Heart right ventricle (tissue), 16 donors: ENCODE data around the gene HIPK4. TPM values are rescaled to one million over a fixed set of nuclear protein-coding genes. Genes with fewer than 3 reads are reported as not detected.

Source experiments
- ATAC-seq, 8 donors: fragments of 200-7000 bp; cut with Tn5 transposase; one replicate each; pipeline ENCODE4 v1.9.1; 2020; ENCODE audit warnings: mild to moderate bottlenecking in 8 of 8, moderate library complexity in 8 of 8, moderate number of reproducible peaks in 1 of 8
- DNase-seq, 2 donors: peaks; one replicate each; pipeline ENCODE4 v3.0.0-alpha.2; 2020
- H3K27ac ChIP-seq, 10 donors: fragments of 200-600 bp; sonication (generic) in 2 of 10; one replicate each; pipeline versions ENCODE4 v1.5.0 to v1.8.0; 2020 to 2022; ENCODE audit warnings: mild to moderate bottlenecking in 3 of 10
- H3K27me3 ChIP-seq, 7 donors: fragments of 200-600 bp; one replicate each; pipeline ENCODE4 v1.8.0; 2021 to 2022; ENCODE audit warnings: mild to moderate bottlenecking in 2 of 7
- H3K36me3 ChIP-seq, 9 donors: fragments of 200-600 bp; sonication (generic) in 1 of 9; one replicate each; pipeline versions ENCODE4 v1.5.0 to v1.8.0; 2020 to 2022; ENCODE audit warnings: mild to moderate bottlenecking in 2 of 9
- H3K4me1 ChIP-seq, 9 donors: fragments of 200-600 bp; sonication (generic) in 1 of 9; one replicate each; pipeline versions ENCODE4 v1.5.0 to v1.8.0; 2020 to 2022; ENCODE audit warnings: mild to moderate bottlenecking in 4 of 9
- H3K4me3 ChIP-seq, 10 donors: fragments of 200-600 bp; sonication (generic) in 2 of 10; one replicate each; pipeline versions ENCODE4 v1.5.0 to v1.8.0; 2020 to 2022; ENCODE audit warnings: mild to moderate bottlenecking in 7 of 10, moderate library complexity in 2 of 10
- H3K9me3 ChIP-seq, 11 donors: fragments of 200-600 bp in 10 of 11; sonication (generic) in 2 of 11; one replicate each; pipeline versions ENCODE4 v1.5.0 to v1.8.0; 2013 to 2022; ENCODE audit warnings: mild to moderate bottlenecking in 2 of 11, control low read depth in 1 of 11, moderate library complexity in 1 of 11
- CTCF ChIP-seq, 9 donors: fragments of 200-600 bp; sonication (generic) in 2 of 9; IDR thresholded peaks; one replicate each; pipeline versions ENCODE4 v1.5.0 to v1.8.0; 2021 to 2022; ENCODE audit warnings: antibody characterized with exemption in 9 of 9, mild to moderate bottlenecking in 5 of 9, moderate library complexity in 1 of 9
- WGBS, 2 donors: extraction: QIAGEN DNeasy Blood & Tissue Kit; methylation state at CpG; one replicate each; pipeline ENCODE4 v1.1.7; 2013; ENCODE audit warnings: inconsistent platforms in 1 of 2; 5-methylcytosine and 5-hydroxymethylcytosine counted together
- intact Hi-C, 10 donors: fragments of 100-400 bp; cut with DNase I; formaldehyde crosslinking; loops; one replicate each; pipeline versions ENCODE4 v1.11.1 to v1.14.2; 2022
- polyA plus RNA-seq, 2 donors: library from polyadenylated mRNA; stranded (reverse); fragments of 200-250 nt; gene quantifications; one replicate each; pipeline ENCODE4 v1.2.3, GENCODE V29; 2013
- total RNA-seq, 10 donors: library from RNA; stranded (reverse); fragmentation: NEBNext Ultra II Directional in 3 of 10; extraction: Animal tissue kit (Norgen Biotek cat#: 25700) in 3 of 10; gene quantifications; one replicate each; pipeline versions ENCODE4 v1.2.1 to v1.2.4, GENCODE V29; 2021 to 2023
- donor health status: Arrhythmogenic right ventricular cardiomyopathy.
- donor health status: ischemic (EF 13 %, LVEDD 7.1; RV severe dilation, severe dysfunction).
- donor health status: healthy with polysubstance abuse.
- donor health status: DM: no; HTN: yes; CAD: no.
- donor health status: DM: no; HTN: no; CAD: no.
- donor health status: ischemic (EF 25% LVEDD 6.9; RV normal size, moderate dysfunction).
- donor health status: ischemic (EF 25% LVEDD 5.7; RV mildly dilated, moderate dysfunction).
- donor health status: healthy.
- donor health status: DM: yes; HTN: yes; CAD: no.
- donor health status: Ischemic cardiomyopathy.
- donor health status: ischemic (EF 35%, LVEDD 5.7; RV mildly dilated, moderate dysfunction).
- donor health status: nonischemic (EF 11% LVEDD 7.7; RV severe dilation, severe dysfunction).
- donor health status: DM: yes; HTN: yes; CAD: no.
- donor health status: PGD.
- donor health status: ischemic (EF 29% LVEDD 5.4; RV normal size, mild dysfunction).
- donor health status: nonischemic (EF 23%, LVEDD 6.1; RV moderate dilation, normal function).

The HIPK4 gene
- total and polyA plus RNA-seq, 12 donors, result 0.09 to 0.15 (median 0.10) TPM; not detected in 9

- H3K4me1 ChIP-seq, result peaks cover 0 to 76% (median 0%) of the 10 kb centered on the region in 9 donors
- peak in 1 of 8 donors; percentile 43 for ATAC-seq
- 89 to 94% methylated on average over 13 of the region's 13 CpGs for WGBS, 2 donors
Observed at GRCh38 chr19:40360020-40360707, 29.8 kb downstream of the HIPK4 start.

GRCh38 chr19:40358773-40359172 lies 31.2 kb downstream of the HIPK4 start:
- ATAC-seq, result peak in 7 of 8 donors; percentile 43 to 70 (median 54)
- H3K27ac ChIP-seq, result peak overlapping the region in 1 of 10 donors; percentile 62
- H3K4me1 ChIP-seq, result peaks cover 0 to 65% (median 0%) of the 10 kb centered on the region in 9 donors
- H3K4me3 ChIP-seq, result no peak overlapping the region
- no peak for TF ChIP-seq CTCF (IDR thresholded peaks at IDR 0.05)
- 92 to 95% methylated on average over 5 of the region's 5 CpGs for WGBS, 2 donors
- intact Hi-C loops, result loop anchor here in 1 of 10 donors (5.0 kb wide), 1 partner anchor 39 kb away; no protein-coding TSS in a partner anchor
- H3K36me3 ChIP-seq, result peaks cover 0 to 22% (median 0%) of the 10 kb centered on the region in 9 donors
- no peak for DNase-seq
- H3K9me3 ChIP-seq, result no peaks in the 10 kb centered on the region
- no peaks in the 10 kb centered on the region for H3K27me3 ChIP-seq

More at GRCh38 chr19:40360020-40360707, 29.8 kb downstream of the HIPK4 start:
- no peak for TF ChIP-seq CTCF (IDR thresholded peaks at IDR 0.05)
- H3K9me3 ChIP-seq, result no peaks in the 10 kb centered on the region
- peak overlapping the region in 1 of 10 donors; percentile 66 for H3K27ac ChIP-seq
- no peak for DNase-seq
- peaks cover 0 to 22% (median 0%) of the 10 kb centered on the region in 9 donors for H3K36me3 ChIP-seq
- no peak overlapping the region for H3K4me3 ChIP-seq
- H3K27me3 ChIP-seq, result no peaks in the 10 kb centered on the region
- intact Hi-C loops, result no loop called here

GRCh38 chr19:40357640-40358039 lies 32.3 kb downstream of the HIPK4 start:
- no peaks in the 10 kb centered on the region for H3K27me3 ChIP-seq
- no peak for TF ChIP-seq CTCF (IDR thresholded peaks at IDR 0.05)
- H3K27ac ChIP-seq, result peak overlapping the region in 1 of 10 donors; percentile 31
- H3K4me1 ChIP-seq, result peaks cover 0 to 54% (median 0%) of the 10 kb centered on the region in 9 donors
- WGBS, 2 donors, result 78 to 84% methylated on average over 3 of the region's 3 CpGs
- no peak overlapping the region for H3K4me3 ChIP-seq
- DNase-seq, result no peak
- ATAC-seq, result no peak
- intact Hi-C loops, result loop anchor here in 1 of 10 donors (5.0 kb wide), 1 partner anchor 40 kb away; no protein-coding TSS in a partner anchor
- H3K9me3 ChIP-seq, result no peaks in the 10 kb centered on the region
- H3K36me3 ChIP-seq, result peaks cover 0 to 22% (median 0%) of the 10 kb centered on the region in 9 donors

- 91 to 92% methylated on average over 6 of the region's 6 CpGs for WGBS, 2 donors
- H3K36me3 ChIP-seq, result peaks cover 0 to 18% (median 0%) of the 10 kb centered on the region in 9 donors
- ATAC-seq (no peak), DNase-seq (no peak)
- H3K27ac ChIP-seq, result peak overlapping the region in 1 of 10 donors; percentile 31
- no peaks in the 10 kb centered on the region for H3K27me3 ChIP-seq
- TF ChIP-seq CTCF (IDR thresholded peaks at IDR 0.05), result no peak
- H3K4me1 ChIP-seq, result peaks cover 0 to 47% (median 0%) of the 10 kb centered on the region in 9 donors
- H3K4me3 ChIP-seq, result no peak overlapping the region
- intact Hi-C loops, result loop anchor here in 1 of 10 donors (5.0 kb wide), 1 partner anchor 40 kb away; no protein-coding TSS in a partner anchor
- H3K9me3 ChIP-seq, result no peaks in the 10 kb centered on the region
Observed at GRCh38 chr19:40356681-40357595, 33.0 kb downstream of the HIPK4 start.
